ENCODE data around the gene RHBDF2. TPM values are rescaled to one million over a fixed set of nuclear protein-coding genes. Genes with fewer than 3 reads are reported as not detected.

RHBDF2 gene
- polyA plus RNA-seq, 3 donors, result 36.9 to 124 (median 68.6) TPM

GRCh38 chr17:76481071-76481655 is 20.1 kb downstream of the RHBDF2 start:
- peaks cover 62% of the 10 kb centered on the region for H3K4me1 Mint-ChIP-seq
- intact Hi-C loops (cut with micrococcal nuclease), result loop anchor here in 1 of 2 donors (2.0 kb wide), 1 partner anchor 14 kb away; the partner anchor contains the start of gene AANAT
- peak overlapping the region in 1 of 3 experiments; percentile 49 for H3K4me3 ChIP-seq (replicated peaks in 1 of 3; ENCODE audit: low read depth in 2 of 3, low read length in 3 of 3)
- no peaks in the 10 kb centered on the region for H3K27me3 ChIP-seq (ENCODE audit: control insufficient read depth in 2 of 2, insufficient read depth in 2 of 2, low read length in 2 of 2)
- peak overlapping the region; percentile 51 for H3K9ac ChIP-seq (ENCODE audit: insufficient read depth, low read length, poor library complexity, severe bottlenecking)
- peaks cover 69 to 70% of the 10 kb centered on the region in 2 donors for H3K4me1 ChIP-seq (ENCODE audit: control insufficient read depth in 1 of 2, insufficient read depth in 2 of 2, low read length in 2 of 2)
- peaks cover 8% of the 10 kb centered on the region for H3K79me2 ChIP-seq (ENCODE audit: insufficient read depth, low read length)
- H4K20me1 ChIP-seq (ENCODE audit: insufficient read depth, low read length), result no peaks in the 10 kb centered on the region
- H2AFZ ChIP-seq (ENCODE audit: insufficient read depth, low read depth, low read length, poor library complexity, severe bottlenecking), result peak overlapping the region; percentile 30
- peaks cover 0 to 6% (median 3%) of the 10 kb centered on the region in 3 donors for H3K27me3 Mint-ChIP-seq (ENCODE audit: low read depth in 3 of 3)
- peak overlapping the region; percentile 79 to 98 (median 88) for H3K27ac Mint-ChIP-seq
- H3K27ac ChIP-seq (ENCODE audit: low read depth in 1 of 2, low read length in 2 of 2), result peak overlapping the region; percentile 65 to 80
- peak in 2 of 3 donors; percentile 57 for DNase-seq
- peaks cover 34 to 45% of the 10 kb centered on the region in 2 donors for H3K36me3 ChIP-seq (replicated peaks in 1 of 2; ENCODE audit: control insufficient read depth in 1 of 2, insufficient read depth in 2 of 2, low read length in 2 of 2)
- WGBS (ENCODE audit: insufficient coverage), result 21% methylated on average over 14 of the region's 21 CpGs
- H3K4me2 ChIP-seq (replicated peaks; ENCODE audit: extremely low read depth, low read length, poor library complexity, severe bottlenecking), result peak overlapping the region; percentile 60
- peak overlapping the region; percentile 24 to 61 for H3K4me3 Mint-ChIP-seq
- TF ChIP-seq CTCF (IDR thresholded peaks at IDR 0.05), result no peak
- H3K36me3 Mint-ChIP-seq, result peaks cover 59 to 66% of the 10 kb centered on the region in 2 donors
- peaks cover 0 to 2% (median 0%) of the 10 kb centered on the region in 7 donors for H3K9me3 Mint-ChIP-seq
- H3K9me3 ChIP-seq (replicated peaks in 1 of 2; ENCODE audit: control insufficient read depth in 1 of 2, insufficient read depth in 1 of 2, low read length in 2 of 2), result no peaks in the 10 kb centered on the region

GRCh38 chr17:76480632-76481031 is 20.6 kb downstream of the RHBDF2 start:
- peaks cover 63 to 64% of the 10 kb centered on the region in 2 donors for H3K4me1 ChIP-seq (ENCODE audit: control insufficient read depth in 1 of 2, insufficient read depth in 2 of 2, low read length in 2 of 2)
- peaks cover 38 to 51% of the 10 kb centered on the region in 2 donors for H3K36me3 ChIP-seq (replicated peaks in 1 of 2; ENCODE audit: control insufficient read depth in 1 of 2, insufficient read depth in 2 of 2, low read length in 2 of 2)
- no peaks in the 10 kb centered on the region for H3K27me3 ChIP-seq (ENCODE audit: control insufficient read depth in 2 of 2, insufficient read depth in 2 of 2, low read length in 2 of 2)
- H3K9me3 ChIP-seq (replicated peaks in 1 of 2; ENCODE audit: control insufficient read depth in 1 of 2, insufficient read depth in 1 of 2, low read length in 2 of 2), result no peaks in the 10 kb centered on the region
- no peaks in the 10 kb centered on the region for H4K20me1 ChIP-seq (ENCODE audit: insufficient read depth, low read length)
- H3K4me1 Mint-ChIP-seq, result peaks cover 57% of the 10 kb centered on the region
- peak overlapping the region; percentile 51 for H3K9ac ChIP-seq (ENCODE audit: insufficient read depth, low read length, poor library complexity, severe bottlenecking)
- intact Hi-C loops (cut with micrococcal nuclease), result loop anchor here in 1 of 2 donors (2.0 kb wide), 1 partner anchor 14 kb away; the partner anchor contains the start of gene AANAT
- peaks cover 0 to 6% (median 3%) of the 10 kb centered on the region in 3 donors for H3K27me3 Mint-ChIP-seq (ENCODE audit: low read depth in 3 of 3)
- peak overlapping the region; percentile 79 to 98 (median 88) for H3K27ac Mint-ChIP-seq
- peak overlapping the region; percentile 24 to 61 for H3K4me3 Mint-ChIP-seq
- peaks cover 58 to 69% of the 10 kb centered on the region in 2 donors for H3K36me3 Mint-ChIP-seq
- H3K4me2 ChIP-seq (replicated peaks; ENCODE audit: extremely low read depth, low read length, poor library complexity, severe bottlenecking), result peak overlapping the region; percentile 60
- H3K4me3 ChIP-seq (replicated peaks in 1 of 3; ENCODE audit: low read depth in 2 of 3, low read length in 3 of 3), result peak overlapping the region in 1 of 3 experiments; percentile 49
- peaks cover 8% of the 10 kb centered on the region for H3K79me2 ChIP-seq (ENCODE audit: insufficient read depth, low read length)
- peak overlapping the region; percentile 65 to 80 for H3K27ac ChIP-seq (ENCODE audit: low read depth in 1 of 2, low read length in 2 of 2)
- peaks cover 0 to 2% (median 0%) of the 10 kb centered on the region in 7 donors for H3K9me3 Mint-ChIP-seq
- no peak for DNase-seq
- peak overlapping the region; percentile 30 for H2AFZ ChIP-seq (ENCODE audit: insufficient read depth, low read depth, low read length, poor library complexity, severe bottlenecking)
- no peak for TF ChIP-seq CTCF (IDR thresholded peaks at IDR 0.05)
- WGBS (ENCODE audit: insufficient coverage), result 17% methylated on average over 14 of the region's 15 CpGs
